Right lobe of liver (tissue), 6 donors: ENCODE measurements around the gene ZNF267. TPM values are rescaled to one million over a fixed set of nuclear protein-coding genes. Genes with fewer than 3 reads are reported as not detected.
A peak's percentile ranks its signal among the peaks of the same experiment; 100 is the strongest.
"Not testable (repeated sequence)": the region's sequence is repeated elsewhere in the genome, so short reads cannot be mapped to it uniquely, and the experiment has no call there.

Experiments
- ATAC-seq, 4 donors: fragments of 200-7000 bp; cut with Tn5 transposase; one replicate each; pipeline ENCODE4 v1.9.1; 2020; ENCODE audit warnings: mild to moderate bottlenecking in 4 of 4, moderate library complexity in 4 of 4
- DNase-seq, 3 donors: peaks; one replicate each; pipeline ENCODE4 v3.0.0-alpha.2; 2020
- H3K27ac ChIP-seq, 3 donors: fragments of 200-600 bp; one replicate each; pipeline ENCODE4 v1.8.0; 2022
- H3K27me3 ChIP-seq, 2 donors: fragments of 200-600 bp; one replicate each; pipeline ENCODE4 v1.8.0; 2022
- H3K36me3 ChIP-seq, 4 donors: fragments of 200-600 bp; sonication (generic) in 1 of 4; one replicate each; pipeline versions ENCODE4 v1.5.1 to v1.8.0; 2017 to 2022; ENCODE audit warnings: control low read depth in 1 of 4
- H3K4me1 ChIP-seq, 4 donors: fragments of 200-600 bp; sonication (generic) in 1 of 4; one replicate each; pipeline versions ENCODE4 v1.5.1 to v1.8.0; 2017 to 2022; ENCODE audit warnings: control low read depth in 1 of 4
- H3K4me3 ChIP-seq, 3 donors: fragments of 200-600 bp; one replicate each; pipeline ENCODE4 v1.8.0; 2022
- H3K9me3 ChIP-seq, 4 donors: fragments of 200-600 bp; sonication (generic) in 1 of 4; one replicate each; pipeline versions ENCODE4 v1.5.1 to v1.8.0; 2017 to 2022; ENCODE audit warnings: control low read depth in 1 of 4
- WGBS: methylation state at CpG from one replicate; pipeline ENCODE4 v1.1.6; 2018; ENCODE audit warnings: low coverage, low lambda C conversion rate; ENCODE audit not compliant: insufficient coverage; ENCODE audit errors: missing lambda C conversion rate; 5-methylcytosine and 5-hydroxymethylcytosine counted together
- intact Hi-C, 2 donors: fragments of 100-400 bp; cut with DNase I; formaldehyde crosslinking; loops; one replicate each; pipeline versions ENCODE4 v1.11.2 to v1.14.1; 2022
- small RNA-seq, 2 experiments: library from RNA; depleted of rRNA; stranded (forward); fragments of <200 nt; gene quantifications; one replicate each; pipeline ENCODE3, GENCODE V24; 2016
- total RNA-seq, 6 experiments: library from RNA; depleted of rRNA in 2 of 6; stranded (reverse); fragments of >200 nt in 2 of 6; fragmentation: NEBNext Ultra II Directional in 3 of 6; extraction: Animal tissue kit (Norgen Biotek cat#: 25700) in 3 of 6; gene quantifications; one replicate each; pipeline versions ENCODE4 v1.1.0 to v1.2.4, GENCODE V29; 2016 to 2023
- donor health status: DM: no; HTN: yes; CAD: no.
- donor health status: DM: no; HTN: no; CAD: no.
- donor health status: DM: no; HTN: no; CAD: no.
- donor health status: DM: no; HTN: yes; CAD: no.
- donor health status: DM: no; HTN: yes; CAD: no.

ZNF267 gene
- total RNA-seq, 6 experiments from 2014 or later, result 2.7 to 5.6 (median 3.7) TPM

DNA sequence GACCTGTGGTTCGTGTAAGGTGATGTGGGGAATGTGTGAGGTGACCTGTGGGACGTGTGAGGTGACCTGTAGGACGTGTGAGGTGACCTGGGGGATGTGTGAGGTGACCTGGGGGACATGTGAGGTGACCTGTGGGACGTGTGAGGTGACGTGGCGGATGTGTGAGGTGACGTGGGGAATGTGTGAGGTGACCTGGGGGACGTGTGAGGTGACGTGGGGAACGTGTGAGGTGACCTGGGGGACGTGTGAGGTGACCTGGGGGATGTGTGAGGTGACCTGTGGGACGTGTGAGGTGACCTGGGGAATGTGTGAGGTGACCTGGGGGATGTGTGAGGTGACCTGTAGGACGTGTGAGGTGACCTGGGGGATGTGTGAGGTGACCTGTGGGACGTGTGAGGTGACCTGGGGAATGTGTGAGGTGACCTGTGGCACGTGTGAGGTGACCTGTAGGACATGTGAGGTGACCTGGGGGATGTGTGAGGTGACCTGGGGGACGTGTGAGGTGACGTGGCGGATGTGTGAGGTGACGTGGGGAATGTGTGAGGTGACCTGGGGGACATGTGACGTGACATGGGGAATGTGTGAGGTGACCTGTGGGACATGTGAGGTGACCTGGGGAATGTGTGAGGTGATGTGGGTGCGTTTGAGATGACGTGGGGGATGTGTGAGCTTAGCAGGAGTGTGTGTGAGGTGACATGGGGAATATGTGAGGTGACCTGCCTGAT lies 86.7 kb downstream of the ZNF267 start:
- ATAC-seq, H3K4me3 ChIP-seq, H3K9me3 ChIP-seq, H3K27me3 ChIP-seq, intact Hi-C loops, H3K27ac ChIP-seq, H3K4me1 ChIP-seq, H3K36me3 ChIP-seq: not testable (repeated sequence)
- 42% methylated on average over 22 of the region's 22 CpGs for WGBS
- peak in 1 of 3 donors; percentile 22 for DNase-seq

Small RNA genes lying within 50 kb of the gene (small RNA-seq; reads per million reads assigned to genes)
- 0 reads per million in 2 experiments for gene AC034105.2
- gene AC034105.4, result 0 reads per million in 2 experiments
